Nephron (organoid): ENCODE measurements around the gene LRRC56.

Source experiments
- H3K27ac Mint-ChIP-seq, 3 experiments: 2 replicates each; pipeline ENCODE4 v1.8.0; 2020; ENCODE audit warnings: mixed read lengths in 3 of 3, mild to moderate bottlenecking in 2 of 3, moderate library complexity in 1 of 3
- H3K27me3 Mint-ChIP-seq: 2 replicates; pipeline ENCODE4 v1.8.0; 2021; ENCODE audit warnings: low read depth, mild to moderate bottlenecking, moderate library complexity, mixed read lengths
- H3K36me3 Mint-ChIP-seq: 2 replicates; pipeline ENCODE4 v1.8.0; 2020; ENCODE audit warnings: low read depth, mixed read lengths
- H3K4me1 Mint-ChIP-seq: 2 replicates; pipeline ENCODE4 v1.8.0; 2020; ENCODE audit warnings: mixed read lengths
- H3K4me3 Mint-ChIP-seq, 3 experiments: 2 replicates each; pipeline ENCODE4 v1.8.0; 2020; ENCODE audit warnings: mild to moderate bottlenecking in 3 of 3, mixed read lengths in 3 of 3, moderate library complexity in 2 of 3
- H3K9me3 Mint-ChIP-seq: 2 replicates; pipeline ENCODE4 v1.8.0; 2020; ENCODE audit warnings: mixed read lengths
- TF ChIP-seq, protein P1 (sequence below), 3 experiments: fragments of 200-600 bp; sonication (generic); IDR thresholded peaks; one replicate each; pipeline ENCODE4 v1.5.0; 2021; ENCODE audit warnings: antibody characterized with exemption in 3 of 3; ENCODE audit not compliant: unreplicated experiment in 3 of 3

The LRRC56 gene

DNA sequence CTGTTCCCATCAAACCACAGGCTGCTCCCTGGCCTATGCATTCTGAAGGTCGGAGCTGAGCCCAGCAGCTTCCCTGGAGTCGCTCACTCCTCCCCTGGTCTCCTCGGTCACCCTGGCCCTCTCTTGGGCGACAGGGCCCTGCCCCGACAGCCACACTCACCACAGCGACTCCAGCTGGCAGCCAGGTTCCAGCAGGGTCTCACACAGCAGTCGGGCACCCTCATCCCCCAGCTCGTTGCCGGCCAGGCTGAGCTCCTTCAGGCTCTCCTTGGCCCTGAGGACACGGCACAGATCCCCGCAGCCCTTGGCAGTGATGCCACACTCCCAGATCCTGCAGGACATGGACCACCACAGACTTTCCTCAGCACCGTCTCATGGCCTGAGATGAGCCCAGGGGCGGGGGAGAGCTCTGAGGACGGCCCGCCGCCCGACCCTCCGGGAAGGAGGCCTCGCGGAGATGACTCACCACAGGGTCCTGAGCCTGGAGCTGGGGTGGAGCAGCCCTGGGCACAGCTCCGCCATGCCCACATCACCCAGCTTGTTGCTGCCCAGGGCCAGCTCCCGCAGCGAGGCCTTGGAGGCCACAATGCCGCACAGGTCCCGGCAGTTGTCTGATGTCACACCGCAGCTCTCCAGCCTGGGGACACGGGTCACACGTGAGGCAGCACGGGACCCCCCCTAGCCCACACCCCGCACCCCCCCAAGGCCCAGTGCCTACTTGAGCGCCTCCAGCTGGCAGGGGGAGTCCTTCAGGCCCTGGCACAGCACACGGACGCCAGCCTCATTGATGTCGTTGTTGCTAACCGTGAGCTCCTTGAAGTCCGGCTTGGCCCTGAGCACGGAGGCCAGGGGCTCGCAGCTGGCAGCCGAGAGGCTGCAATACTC, 38.8 kb upstream of the LRRC56 start:
- Mint-ChIP-seq H3K36me3 (peaks cover 48% of the 10 kb centered on the region), H3K4me3 (no peak overlapping the region), H3K27me3 (peaks cover 4% of the 10 kb centered on the region), H3K4me1 (peaks cover 18% of the 10 kb centered on the region), H3K9me3 (peaks cover 2% of the 10 kb centered on the region), H3K27ac (no peak overlapping the region)
- TF ChIP-seq, protein P1, sequence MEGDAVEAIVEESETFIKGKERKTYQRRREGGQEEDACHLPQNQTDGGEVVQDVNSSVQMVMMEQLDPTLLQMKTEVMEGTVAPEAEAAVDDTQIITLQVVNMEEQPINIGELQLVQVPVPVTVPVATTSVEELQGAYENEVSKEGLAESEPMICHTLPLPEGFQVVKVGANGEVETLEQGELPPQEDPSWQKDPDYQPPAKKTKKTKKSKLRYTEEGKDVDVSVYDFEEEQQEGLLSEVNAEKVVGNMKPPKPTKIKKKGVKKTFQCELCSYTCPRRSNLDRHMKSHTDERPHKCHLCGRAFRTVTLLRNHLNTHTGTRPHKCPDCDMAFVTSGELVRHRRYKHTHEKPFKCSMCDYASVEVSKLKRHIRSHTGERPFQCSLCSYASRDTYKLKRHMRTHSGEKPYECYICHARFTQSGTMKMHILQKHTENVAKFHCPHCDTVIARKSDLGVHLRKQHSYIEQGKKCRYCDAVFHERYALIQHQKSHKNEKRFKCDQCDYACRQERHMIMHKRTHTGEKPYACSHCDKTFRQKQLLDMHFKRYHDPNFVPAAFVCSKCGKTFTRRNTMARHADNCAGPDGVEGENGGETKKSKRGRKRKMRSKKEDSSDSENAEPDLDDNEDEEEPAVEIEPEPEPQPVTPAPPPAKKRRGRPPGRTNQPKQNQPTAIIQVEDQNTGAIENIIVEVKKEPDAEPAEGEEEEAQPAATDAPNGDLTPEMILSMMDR (IDR thresholded peaks at IDR 0.05; ENCODE audit: unreplicated experiment in 3 of 3) = no peak

DNA sequence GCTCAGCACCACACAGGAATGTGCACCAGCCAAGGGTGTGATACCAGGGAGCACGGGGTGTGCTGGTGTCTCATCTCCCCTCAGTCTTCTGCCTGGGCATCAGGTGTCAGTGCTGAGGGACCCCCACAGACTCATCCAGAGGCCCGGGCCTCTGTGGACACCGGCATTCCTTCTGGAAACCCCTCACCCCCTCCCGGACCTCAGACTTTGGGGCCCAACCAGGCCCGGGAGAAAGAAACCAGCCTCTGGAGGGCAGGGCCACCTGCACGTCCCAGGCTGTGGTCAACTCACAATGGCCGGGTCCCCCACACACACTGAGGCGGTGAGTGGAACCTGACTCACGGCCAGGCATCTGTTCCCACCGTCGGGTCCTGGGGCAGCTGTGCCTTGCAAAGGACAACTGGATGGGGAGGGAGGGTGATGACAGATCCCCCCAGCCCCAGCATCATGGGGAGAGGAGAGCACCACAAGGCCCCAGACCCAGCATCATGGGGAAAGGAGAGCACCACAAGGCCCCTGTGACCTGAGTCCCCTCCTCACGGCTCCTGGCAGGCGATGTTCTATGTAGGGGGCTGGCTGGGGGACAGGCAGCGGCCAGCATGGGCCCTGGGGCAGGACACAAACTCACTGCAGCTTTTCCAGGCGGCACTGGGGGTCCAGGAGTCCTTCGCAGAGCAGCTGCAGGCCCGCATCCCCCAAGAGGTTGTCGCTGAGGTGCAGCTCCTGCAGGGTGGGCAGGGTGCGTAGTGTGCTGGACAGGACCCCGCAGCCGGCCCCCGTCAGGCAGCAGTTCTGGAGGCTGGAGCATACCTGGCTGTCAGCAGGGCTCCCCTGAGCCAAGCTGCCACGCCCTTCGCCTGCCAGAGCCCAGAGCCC, 37.9 kb upstream of the LRRC56 start:
- peaks cover 2% of the 10 kb centered on the region for H3K9me3 Mint-ChIP-seq

DNA sequence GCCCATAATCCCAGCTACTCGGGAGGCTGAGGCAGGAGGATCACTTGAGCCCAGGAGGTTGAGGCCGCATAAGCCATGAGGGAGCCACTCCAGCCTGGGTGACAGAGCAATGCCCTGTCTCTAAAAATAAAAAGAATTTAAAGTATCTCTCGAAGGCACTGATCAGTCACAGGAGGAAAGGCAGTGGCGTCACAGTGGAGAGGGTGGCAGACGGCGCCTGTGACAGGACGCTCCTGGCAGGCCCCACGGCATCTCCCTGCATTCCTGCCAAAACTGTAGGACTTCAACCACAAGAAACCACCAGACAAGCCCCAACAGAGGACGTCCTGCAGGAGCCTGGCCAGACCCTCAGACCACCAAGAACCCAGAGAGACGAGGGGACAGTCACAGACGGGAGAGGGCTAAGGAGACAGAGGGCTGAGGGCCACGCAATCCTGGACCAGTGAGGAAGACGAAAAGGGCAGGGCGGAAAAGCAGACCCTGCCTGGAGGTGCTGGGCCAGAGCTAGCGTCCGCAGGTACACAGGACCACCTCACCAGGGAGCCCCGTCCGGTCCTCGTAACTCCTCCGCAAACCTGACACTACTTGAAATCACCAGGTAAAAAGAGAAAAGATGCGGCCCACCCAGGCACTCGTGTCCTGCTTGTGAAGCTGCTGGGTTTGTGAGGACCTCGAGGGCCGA, 36.2 kb upstream of the LRRC56 start:
- Mint-ChIP-seq H3K36me3 (peaks cover 33% of the 10 kb centered on the region), H3K4me1 (peaks cover 18% of the 10 kb centered on the region), H3K9me3 (peaks cover 2% of the 10 kb centered on the region), H3K4me3 (peak overlapping the region in 1 of 3 experiments; percentile 10), H3K27me3 (peaks cover 4% of the 10 kb centered on the region), H3K27ac (no peak overlapping the region)
- TF ChIP-seq, protein P1 (IDR thresholded peaks at IDR 0.05; ENCODE audit: unreplicated experiment in 3 of 3) = no peak

More for the DNA sequence above, 37.9 kb upstream of the LRRC56 start:
- H3K4me1 Mint-ChIP-seq = peaks cover 18% of the 10 kb centered on the region
- H3K36me3 Mint-ChIP-seq = peaks cover 46% of the 10 kb centered on the region
- peaks cover 4% of the 10 kb centered on the region for H3K27me3 Mint-ChIP-seq
- TF ChIP-seq, protein P1 (IDR thresholded peaks at IDR 0.05; ENCODE audit: unreplicated experiment in 3 of 3) = no peak
- H3K4me3 Mint-ChIP-seq = no peak overlapping the region
- H3K27ac Mint-ChIP-seq = no peak overlapping the region

DNA sequence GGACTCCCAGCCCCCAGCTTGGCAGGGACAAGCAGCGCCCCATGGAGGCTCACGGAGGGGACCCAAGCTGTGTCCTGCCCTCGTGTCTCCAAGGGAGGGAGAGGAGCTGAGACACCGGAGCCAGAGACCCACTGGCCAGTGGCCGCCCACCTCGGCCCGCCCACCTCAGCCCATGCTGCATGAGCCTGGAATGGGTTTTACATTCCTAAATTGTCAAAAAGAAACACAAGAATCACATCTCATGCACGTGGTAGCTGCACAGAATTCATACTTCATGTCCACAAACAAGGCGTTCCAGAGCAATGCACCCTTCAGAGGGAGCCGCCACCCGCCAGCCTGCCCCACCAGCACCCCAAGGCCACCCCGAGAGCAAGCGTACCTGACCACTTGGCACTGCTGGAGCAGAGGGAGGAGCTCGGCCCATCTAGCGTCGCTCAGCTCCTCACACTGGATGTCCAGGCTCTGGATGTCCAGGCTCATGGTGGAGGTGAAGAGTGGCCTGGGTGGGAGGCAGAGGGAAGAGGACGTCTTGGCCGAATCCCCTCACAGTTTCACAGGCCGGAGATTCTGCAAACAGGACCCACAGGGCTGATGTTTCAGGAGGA, 35.5 kb upstream of the LRRC56 start:
- H3K4me3 Mint-ChIP-seq = peak overlapping the region in 1 of 3 experiments; percentile 14
- H3K9me3 Mint-ChIP-seq = peaks cover 2% of the 10 kb centered on the region
- no peak overlapping the region for H3K27ac Mint-ChIP-seq
- peaks cover 24% of the 10 kb centered on the region for H3K4me1 Mint-ChIP-seq
- peaks cover 4% of the 10 kb centered on the region for H3K27me3 Mint-ChIP-seq
- TF ChIP-seq, protein P1 (IDR thresholded peaks at IDR 0.05; ENCODE audit: unreplicated experiment in 3 of 3) = no peak
- H3K36me3 Mint-ChIP-seq = peaks cover 27% of the 10 kb centered on the region

DNA sequence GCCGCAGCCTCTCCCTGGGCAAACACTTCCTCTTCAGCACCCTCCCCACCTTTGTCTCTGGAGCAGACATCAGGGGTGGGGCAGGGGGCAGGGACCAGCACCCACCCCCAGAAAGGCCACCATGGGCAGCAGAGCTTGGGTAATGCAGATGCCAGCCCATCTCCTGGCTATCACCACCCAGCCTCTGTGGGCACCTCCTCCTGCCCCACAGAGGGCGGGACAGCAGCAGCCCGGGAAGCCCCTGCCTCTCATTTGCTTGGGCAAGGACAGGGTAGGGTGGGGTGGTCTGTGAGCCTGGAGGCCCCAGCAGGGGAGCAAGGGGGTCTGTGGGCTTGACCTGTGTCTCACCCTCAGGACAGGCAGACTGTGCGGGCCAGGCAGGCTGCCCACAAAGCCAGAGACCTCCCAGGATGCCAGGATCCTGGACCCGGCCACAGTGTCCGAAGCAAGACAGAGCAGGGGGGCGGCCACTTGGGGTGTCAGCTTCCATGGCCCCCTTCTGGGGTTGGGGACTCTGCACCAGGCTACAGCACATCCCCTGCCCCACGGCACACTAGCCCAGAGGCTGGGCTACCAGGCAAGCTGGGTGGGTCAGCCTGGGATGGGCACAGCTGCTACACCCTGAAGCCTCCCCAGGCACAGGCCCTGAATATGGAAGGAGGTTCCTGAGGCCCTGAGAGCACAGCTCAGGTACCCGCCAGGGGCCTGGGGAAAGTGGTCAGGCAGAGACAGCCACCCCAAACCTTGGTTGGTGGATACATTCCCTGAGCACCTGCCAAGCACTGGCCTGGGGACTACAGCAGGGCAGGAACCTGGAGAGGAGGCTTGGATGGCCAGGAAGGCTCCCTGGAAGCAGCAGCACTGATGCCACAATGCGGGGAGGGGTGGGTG, 34.8 kb upstream of the LRRC56 start:
- Mint-ChIP-seq H3K4me1 (peaks cover 17% of the 10 kb centered on the region), H3K27ac (no peak overlapping the region), H3K4me3 (no peak overlapping the region), H3K36me3 (peaks cover 19% of the 10 kb centered on the region), H3K9me3 (peaks cover 1% of the 10 kb centered on the region), H3K27me3 (peaks cover 2% of the 10 kb centered on the region)
- TF ChIP-seq, protein P1 (IDR thresholded peaks at IDR 0.05; ENCODE audit: unreplicated experiment in 3 of 3) = no peak
